ENCODE measurements around the gene ARRDC3. TPM values are rescaled to one million over a fixed set of nuclear protein-coding genes. Genes with fewer than 3 reads are reported as not detected.

The ARRDC3 gene, protein sequence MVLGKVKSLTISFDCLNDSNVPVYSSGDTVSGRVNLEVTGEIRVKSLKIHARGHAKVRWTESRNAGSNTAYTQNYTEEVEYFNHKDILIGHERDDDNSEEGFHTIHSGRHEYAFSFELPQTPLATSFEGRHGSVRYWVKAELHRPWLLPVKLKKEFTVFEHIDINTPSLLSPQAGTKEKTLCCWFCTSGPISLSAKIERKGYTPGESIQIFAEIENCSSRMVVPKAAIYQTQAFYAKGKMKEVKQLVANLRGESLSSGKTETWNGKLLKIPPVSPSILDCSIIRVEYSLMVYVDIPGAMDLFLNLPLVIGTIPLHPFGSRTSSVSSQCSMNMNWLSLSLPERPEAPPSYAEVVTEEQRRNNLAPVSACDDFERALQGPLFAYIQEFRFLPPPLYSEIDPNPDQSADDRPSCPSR
- total RNA-seq, result 35.2 and 39.1 TPM in 2 replicates

DNA sequence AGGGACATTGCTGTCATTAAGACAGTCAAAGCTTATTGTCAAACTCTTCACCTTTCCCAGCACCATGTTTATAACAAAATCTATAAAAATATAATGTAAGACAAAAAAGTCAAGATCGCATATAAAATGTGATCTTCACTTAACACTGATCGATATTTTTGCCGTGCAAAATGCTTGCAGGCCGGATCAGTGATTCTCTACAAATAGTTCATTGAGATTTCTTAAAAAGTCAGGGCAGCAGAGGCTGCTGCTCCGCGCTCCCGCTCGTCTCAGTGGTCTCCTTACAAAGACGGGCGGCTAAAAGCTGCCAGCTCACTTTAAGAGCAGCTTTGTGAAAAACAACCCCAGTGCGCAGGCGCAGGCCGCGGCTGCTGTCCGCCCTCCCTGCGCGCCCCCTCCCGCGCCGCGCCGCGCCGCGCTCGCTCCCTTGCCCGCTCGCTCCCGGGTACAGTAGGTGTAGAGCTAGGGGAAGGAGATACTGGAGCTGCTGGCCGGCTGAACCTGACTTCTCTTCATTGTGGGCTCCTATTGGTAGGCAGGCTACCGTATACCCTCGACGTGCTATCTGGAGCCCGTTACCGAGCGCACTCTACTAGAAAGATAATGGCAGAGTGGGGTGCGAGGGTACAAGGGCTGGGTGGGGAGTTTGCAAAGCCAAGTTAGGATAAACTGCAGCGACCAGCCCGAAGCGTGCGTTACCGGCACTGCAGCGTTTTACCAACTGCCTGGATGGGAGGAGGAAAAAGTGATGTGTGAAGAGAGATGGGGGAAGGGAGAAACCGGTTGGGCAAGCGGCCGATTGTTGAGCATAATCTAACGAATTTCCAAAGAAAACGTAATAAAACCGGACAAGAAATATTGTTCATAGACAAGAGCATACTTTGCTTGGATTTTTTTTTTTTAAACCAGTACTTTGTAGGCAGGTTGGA is at the start of gene ARRDC3:
TSS of gene ARRDC3 (minus strand) at position 291 of the 929 bp plus-strand sequence. CDS start at position 66, 225 bp downstream.
- H3K36me3 ChIP-seq (ENCODE audit: control insufficient read depth, insufficient read depth, low read length), result no peaks in the 10 kb centered on the region
- TF ChIP-seq, protein P1, sequence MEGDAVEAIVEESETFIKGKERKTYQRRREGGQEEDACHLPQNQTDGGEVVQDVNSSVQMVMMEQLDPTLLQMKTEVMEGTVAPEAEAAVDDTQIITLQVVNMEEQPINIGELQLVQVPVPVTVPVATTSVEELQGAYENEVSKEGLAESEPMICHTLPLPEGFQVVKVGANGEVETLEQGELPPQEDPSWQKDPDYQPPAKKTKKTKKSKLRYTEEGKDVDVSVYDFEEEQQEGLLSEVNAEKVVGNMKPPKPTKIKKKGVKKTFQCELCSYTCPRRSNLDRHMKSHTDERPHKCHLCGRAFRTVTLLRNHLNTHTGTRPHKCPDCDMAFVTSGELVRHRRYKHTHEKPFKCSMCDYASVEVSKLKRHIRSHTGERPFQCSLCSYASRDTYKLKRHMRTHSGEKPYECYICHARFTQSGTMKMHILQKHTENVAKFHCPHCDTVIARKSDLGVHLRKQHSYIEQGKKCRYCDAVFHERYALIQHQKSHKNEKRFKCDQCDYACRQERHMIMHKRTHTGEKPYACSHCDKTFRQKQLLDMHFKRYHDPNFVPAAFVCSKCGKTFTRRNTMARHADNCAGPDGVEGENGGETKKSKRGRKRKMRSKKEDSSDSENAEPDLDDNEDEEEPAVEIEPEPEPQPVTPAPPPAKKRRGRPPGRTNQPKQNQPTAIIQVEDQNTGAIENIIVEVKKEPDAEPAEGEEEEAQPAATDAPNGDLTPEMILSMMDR (IDR thresholded peaks at IDR 0.05; ENCODE audit: insufficient read depth, low read length, poor library complexity, severe bottlenecking), result no peak
- peak within 1 kb of the TSS; percentile 66 for H3K4me3 ChIP-seq (ENCODE audit: low read depth, low read length)
- no peaks in the 10 kb centered on the region for H3K27me3 ChIP-seq (ENCODE audit: control insufficient read depth, insufficient read depth, low read length)
- DNase-seq (ENCODE audit: low read depth), result peak; percentile 82

DNA sequence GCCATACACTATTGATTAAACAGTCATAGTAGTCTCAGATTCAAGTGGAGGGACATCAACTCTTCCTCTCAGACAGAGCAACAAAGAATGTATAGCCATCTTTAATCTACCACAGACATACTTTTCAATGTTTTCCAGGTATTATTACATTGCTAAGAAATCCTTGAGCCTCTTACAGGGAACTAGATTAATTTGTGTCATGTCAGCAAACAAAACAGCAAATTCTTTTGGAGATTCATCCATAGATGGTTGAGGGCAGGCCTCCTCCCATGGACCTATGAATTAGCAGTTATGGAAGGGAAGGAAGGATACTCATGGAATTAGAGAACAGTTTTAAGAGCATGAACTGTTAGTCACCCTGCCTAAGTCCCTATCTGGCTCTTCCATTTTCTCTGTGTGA is 47.8 kb upstream of the ARRDC3 start:
- no peaks in the 10 kb centered on the region for H3K36me3 ChIP-seq (ENCODE audit: control insufficient read depth, insufficient read depth, low read length)
- DNase-seq (ENCODE audit: low read depth), result no peak
- TF ChIP-seq, protein P1 (IDR thresholded peaks at IDR 0.05; ENCODE audit: insufficient read depth, low read length, poor library complexity, severe bottlenecking), result no peak
- H3K4me3 ChIP-seq (ENCODE audit: low read depth, low read length), result no peak overlapping the region
- no peaks in the 10 kb centered on the region for H3K27me3 ChIP-seq (ENCODE audit: control insufficient read depth, insufficient read depth, low read length)

DNA sequence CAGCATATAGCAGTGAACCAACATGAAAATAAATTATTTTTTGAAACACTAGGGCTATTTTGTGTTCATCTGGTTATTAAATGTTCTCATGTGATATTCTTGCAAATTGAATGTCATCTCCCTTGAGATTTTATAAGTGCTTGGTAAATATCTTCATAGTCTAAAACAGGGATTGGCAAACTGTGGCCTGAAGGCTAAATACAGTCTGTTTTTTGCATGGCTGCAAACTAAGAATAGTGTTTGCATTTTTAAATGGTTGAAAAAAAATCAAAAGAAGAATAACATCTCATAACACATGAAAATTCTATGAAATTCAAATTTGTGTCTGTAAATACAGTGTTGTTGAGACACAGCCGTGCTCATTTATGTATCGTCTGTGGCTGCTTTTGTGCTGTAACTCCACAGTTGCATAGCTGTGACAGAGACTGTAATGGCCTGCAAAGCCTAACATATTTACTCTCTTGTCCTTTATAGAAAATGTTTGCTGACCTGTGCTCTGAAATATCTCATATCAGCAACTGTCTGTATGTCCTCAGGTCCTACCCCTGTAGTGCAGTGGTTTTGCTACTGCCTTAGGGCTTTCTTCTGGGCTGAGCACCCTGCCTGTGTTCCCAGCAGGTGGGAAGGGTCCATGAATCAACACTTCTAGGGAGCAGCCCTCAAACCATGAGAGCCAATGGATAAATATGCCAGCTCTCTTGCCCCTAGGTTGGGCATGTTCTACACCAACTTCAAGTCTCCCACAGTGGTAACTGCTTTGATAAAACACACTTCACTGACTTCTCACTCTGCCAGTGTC is 41.7 kb upstream of the ARRDC3 start:
- TF ChIP-seq, protein P1 (IDR thresholded peaks at IDR 0.05; ENCODE audit: insufficient read depth, low read length, poor library complexity, severe bottlenecking), result no peak
- Histone ChIP-seq H3K36me3 (ENCODE audit: control insufficient read depth, insufficient read depth, low read length) (no peaks in the 10 kb centered on the region), H3K27me3 (ENCODE audit: control insufficient read depth, insufficient read depth, low read length) (no peaks in the 10 kb centered on the region), H3K4me3 (ENCODE audit: low read depth, low read length) (no peak overlapping the region)
- DNase-seq (ENCODE audit: low read depth), result no peak

DNA sequence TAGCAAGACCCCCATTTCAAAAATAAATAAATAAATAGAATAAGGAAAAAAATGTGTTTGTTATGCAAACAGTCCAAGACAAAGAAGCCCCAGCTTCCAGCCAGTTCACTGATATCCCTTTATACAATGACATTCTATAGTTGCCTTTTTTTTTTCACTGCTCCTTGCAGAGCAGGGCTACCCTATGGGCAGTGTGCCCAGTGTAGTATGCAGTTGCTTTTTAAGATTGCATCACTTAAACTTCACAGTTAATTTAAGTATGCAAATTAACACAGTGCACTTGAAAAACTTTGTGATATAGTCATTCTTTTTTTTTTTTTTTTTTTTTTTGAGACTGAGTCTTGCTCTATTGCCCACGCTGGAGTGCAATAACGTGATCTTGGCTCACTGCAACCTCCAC is 40.8 kb upstream of the ARRDC3 start:
- Histone ChIP-seq H3K27me3 (ENCODE audit: control insufficient read depth, insufficient read depth, low read length) (no peaks in the 10 kb centered on the region), H3K4me3 (ENCODE audit: low read depth, low read length) (no peak overlapping the region), H3K36me3 (ENCODE audit: control insufficient read depth, insufficient read depth, low read length) (no peaks in the 10 kb centered on the region)
- TF ChIP-seq, protein P1 (IDR thresholded peaks at IDR 0.05; ENCODE audit: insufficient read depth, low read length, poor library complexity, severe bottlenecking), result no peak
- no peak for DNase-seq (ENCODE audit: low read depth)

DNA sequence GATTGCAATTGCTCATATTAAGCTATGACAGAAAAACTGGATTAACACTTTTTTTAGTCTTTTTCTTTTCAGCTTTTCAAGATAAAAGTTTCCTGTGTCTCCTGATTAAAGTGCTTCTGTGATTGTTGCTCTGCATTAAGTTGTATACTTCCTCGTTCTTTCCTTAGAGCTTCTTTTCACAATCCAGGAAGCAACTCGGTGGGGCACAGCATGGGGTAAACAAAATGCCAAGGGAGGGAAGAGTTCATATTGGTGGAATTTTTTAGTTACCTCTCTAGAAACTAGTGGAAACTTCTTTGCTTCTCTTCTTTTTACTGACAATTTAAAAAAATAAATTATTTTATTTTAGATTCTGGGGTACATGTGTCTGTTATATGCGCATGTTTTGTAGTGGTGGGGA is 37.8 kb upstream of the ARRDC3 start:
- Histone ChIP-seq H3K4me3 (ENCODE audit: low read depth, low read length) (no peak overlapping the region), H3K27me3 (ENCODE audit: control insufficient read depth, insufficient read depth, low read length) (no peaks in the 10 kb centered on the region), H3K36me3 (ENCODE audit: control insufficient read depth, insufficient read depth, low read length) (no peaks in the 10 kb centered on the region)
- DNase-seq (ENCODE audit: low read depth), result no peak
- TF ChIP-seq, protein P1 (IDR thresholded peaks at IDR 0.05; ENCODE audit: insufficient read depth, low read length, poor library complexity, severe bottlenecking), result no peak

Data from kidney epithelial cell (primary cell).